ENCODE data around the gene MS4A18.

MS4A18 gene

DNA sequence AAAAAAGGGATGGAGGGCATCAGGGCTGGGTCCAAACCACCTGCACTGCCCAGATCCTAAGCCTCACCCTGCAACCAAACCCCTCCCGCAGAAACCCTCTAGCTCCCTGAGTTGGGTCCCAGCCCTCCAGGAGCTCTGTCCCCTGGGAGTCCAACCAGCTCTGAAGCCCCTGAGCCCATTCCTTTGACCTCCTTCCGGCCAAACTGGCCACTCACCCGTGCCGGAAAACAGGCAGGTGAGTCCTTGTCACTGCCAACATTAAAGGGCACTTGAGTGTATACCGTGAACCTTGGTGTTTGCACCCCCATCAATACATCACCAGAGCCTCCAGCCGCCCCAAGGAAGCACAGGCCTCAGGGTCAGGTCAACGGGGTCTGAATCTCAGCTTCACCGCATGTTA lies 43.7 kb downstream of the MS4A18 start:
- DNase-seq, result no peak

- DNase-seq, result no peak
These were observed 44.8 kb downstream of the MS4A18 start for GRCh38 chr11:60769273-60769672.

DNA sequence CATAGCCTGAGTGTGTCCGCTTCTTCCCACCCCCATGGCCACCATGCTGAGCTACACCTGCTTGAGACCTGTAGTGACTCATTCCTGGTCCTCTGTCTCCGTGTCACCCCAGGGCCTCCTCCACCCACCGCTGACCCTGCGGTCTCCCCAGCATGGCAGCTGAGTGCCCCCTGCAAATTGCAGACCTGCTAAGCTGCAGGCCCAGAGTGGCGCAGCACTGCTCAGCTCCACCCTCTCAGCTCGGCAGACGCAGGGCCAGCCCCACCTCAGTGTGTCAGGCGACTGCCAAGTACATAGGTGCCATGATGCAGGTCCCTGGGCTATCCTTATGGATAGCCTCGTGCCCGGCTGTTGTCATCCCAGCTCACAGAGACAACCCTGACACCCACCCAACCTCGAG lies 45.3 kb downstream of the MS4A18 start:
- no peak for DNase-seq

DNA sequence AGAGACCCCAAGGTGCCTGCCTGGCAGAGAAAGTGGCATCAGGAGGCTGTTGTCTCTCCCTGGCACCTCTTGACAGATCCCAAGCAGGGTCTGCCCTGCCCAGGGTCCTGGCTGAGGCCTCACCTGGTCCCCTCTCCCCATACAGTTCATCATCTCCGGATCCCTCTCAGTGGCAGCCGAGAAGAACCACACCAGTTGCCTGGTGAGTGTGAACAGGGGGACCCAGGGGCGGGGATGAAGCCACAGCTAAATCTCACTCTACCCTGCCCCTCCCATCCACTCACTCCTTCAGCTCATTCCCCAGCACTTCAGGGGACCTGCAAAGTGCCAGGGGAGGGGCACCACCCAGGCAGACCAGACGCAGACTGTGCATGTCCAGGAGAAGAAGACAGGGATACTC lies 46.6 kb downstream of the MS4A18 start:
- no peak for DNase-seq

DNA sequence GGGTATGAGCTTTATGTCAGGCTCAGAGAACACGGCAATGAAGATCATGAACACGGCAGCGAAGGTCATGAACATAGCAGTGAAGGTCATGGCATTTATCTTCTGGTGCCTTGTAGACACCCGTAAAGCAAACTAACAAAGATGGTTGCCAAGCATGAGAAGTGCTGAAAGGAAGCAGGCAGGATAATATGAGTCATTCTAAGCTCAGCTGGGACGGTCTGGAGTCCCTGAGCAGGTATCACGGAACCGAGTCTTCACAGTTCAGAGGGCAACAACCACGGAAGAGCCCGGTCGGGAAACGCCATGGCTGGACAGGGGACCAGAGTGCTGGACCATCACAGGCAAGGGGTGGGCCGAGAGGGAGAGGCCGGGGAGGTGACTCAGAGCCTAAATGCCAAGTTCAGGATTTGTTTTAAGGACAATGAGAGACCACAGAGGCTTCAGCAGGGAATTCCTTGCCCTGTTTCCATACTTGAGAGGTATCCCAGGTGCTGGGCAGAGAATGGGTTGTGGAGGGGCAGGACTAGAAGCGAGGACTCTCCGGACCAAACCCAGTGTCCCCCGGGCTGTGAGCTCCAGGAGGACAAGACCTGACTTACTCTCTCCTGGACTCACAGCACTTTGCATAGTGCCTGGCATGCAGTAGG lies 47.5 kb downstream of the MS4A18 start:
- no peak for DNase-seq

DNA sequence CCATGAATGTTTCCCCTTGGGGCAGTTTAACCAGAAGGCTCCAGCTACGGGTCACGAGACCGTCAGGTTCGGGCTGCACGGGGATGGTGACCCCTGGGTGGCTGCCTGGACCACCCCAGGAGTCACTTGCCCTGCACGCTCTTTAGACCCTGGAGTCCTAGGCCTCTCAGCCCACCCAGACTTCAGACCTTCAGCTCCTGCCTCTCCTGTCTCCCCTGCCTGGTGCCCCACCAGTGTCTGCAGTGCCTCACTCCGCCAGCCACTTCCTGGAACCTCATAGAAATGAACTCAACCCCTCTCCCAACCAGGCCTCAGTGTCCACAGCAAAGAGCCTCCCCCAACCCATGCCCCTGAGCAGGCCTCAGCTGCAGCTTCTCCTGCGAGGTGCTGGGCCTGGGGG lies 48.1 kb downstream of the MS4A18 start:
- no peak for DNase-seq

GRCh38 chr11:60774726-60775125 lies 50.2 kb downstream of the MS4A18 start:
- DNase-seq, result no peak

DNA sequence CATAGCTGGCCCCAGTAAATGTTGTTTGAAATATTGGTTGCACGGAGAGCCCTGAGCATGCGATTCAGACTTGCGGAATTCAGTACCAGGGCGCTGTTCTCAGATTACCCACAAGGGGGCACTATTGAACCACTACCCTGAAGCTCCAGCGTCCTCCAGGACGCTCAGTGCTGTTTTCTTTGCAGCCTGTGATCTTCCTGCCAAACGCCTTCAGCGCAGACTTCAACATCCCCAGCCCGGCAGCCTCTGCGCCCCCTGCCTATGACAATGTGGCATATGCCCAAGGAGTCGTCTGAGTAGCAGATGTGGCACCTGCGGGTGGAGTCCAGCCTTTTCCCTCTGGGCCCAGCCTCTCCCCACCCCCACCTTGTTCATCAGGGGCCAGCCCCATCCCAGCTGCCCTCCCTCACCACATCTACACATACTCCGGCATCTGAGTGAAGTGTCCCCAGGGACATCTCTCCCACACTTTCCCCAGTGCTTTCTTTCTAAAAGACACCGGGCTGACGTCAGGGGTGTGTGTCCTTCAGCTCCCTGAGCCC lies 51.0 kb downstream of the MS4A18 start:
- peak; percentile 84 for DNase-seq

DNA sequence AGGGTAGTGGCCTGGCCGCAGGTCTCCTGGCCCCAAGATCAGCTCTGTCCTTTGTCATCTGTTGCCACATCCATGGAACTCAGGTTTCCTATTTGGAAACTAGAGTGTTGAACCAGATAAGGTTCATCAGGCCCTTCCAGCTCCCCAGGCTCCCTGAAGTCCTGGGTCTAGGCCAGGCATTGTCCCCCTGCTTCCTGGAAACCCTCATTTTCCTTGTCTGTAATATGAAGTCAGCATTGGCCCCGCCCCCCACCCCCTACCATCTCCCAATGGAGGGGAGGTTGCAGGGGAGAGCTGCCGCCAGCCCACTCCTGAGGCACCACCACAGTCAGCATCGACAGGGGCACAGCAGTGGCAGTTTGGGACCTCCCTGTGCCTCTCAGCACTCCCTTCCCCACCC lies 51.6 kb downstream of the MS4A18 start:
- no peak for DNase-seq

- DNase-seq, result no peak
These were observed 52.6 kb downstream of the MS4A18 start for GRCh38 chr11:60777106-60777505.

GRCh38 chr11:60777572-60777971 lies 53.1 kb downstream of the MS4A18 start:
- no peak for DNase-seq

GRCh38 chr11:60780065-60780464 lies 55.5 kb downstream of the MS4A18 start:
- no peak for DNase-seq

- DNase-seq, result no peak
These were observed 56.3 kb downstream of the MS4A18 start for GRCh38 chr11:60780774-60781173.

GRCh38 chr11:60781286-60781980 lies 56.9 kb downstream of the MS4A18 start:
- DNase-seq, result no peak

- no peak for DNase-seq
These were observed 57.4 kb downstream of the MS4A18 start for GRCh38 chr11:60781981-60782316.

DNA sequence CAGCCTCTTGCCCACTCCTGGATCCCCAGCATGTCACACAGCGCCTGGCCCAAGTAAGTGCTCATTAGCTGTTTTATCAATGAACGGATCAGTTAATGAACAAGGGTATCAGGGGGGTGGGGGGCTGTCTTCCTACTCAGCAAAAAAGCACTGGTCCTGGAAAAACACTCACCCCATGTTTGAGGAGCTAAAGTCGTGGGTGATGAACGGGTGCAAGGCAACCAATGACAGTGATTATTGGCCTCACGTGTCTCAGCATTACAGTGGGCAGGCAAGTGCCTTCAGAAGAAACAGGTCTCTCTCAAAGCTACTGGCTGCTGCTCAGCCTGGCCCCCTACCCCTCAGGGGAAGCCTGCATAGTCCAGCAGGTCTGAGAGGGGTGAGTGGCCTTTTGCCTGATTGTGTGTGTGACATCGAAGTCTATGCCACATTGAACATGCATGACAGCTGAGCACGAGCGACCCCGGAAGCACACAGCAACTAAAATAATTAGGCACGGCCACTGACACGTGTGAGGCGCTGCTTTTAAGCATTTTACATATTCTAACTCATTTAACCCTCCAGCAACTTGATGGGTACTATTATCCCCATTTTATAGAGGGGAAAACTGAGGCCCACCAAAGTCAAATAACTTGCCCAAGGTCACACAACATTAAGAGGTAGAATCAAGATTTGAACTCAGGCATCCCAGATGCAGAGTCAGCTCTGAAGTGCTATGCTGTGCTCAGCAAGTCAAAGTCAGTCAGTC lies 58.0 kb downstream of the MS4A18 start:
- no peak for DNase-seq

DNA sequence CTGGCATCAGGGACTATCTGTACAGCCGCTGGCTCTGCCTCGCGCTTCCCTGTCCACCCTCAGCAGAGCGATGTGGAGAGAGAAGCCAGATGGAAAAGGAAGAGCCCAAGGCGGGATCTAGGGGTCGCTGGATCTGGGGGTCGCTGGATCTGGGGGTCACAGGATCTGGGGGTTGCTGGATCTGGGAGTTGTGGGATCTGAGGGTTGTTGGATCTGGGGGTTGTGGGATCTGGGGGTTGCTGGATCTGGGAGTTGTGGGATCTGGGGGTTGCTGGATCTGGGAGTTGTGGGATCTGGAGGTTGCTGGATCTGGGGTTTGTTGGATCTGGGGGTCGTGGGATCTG lies 58.6 kb downstream of the MS4A18 start:
- no peak for DNase-seq

- no peak for DNase-seq
These were observed 59.4 kb downstream of the MS4A18 start for GRCh38 chr11:60783911-60784310.

DNA sequence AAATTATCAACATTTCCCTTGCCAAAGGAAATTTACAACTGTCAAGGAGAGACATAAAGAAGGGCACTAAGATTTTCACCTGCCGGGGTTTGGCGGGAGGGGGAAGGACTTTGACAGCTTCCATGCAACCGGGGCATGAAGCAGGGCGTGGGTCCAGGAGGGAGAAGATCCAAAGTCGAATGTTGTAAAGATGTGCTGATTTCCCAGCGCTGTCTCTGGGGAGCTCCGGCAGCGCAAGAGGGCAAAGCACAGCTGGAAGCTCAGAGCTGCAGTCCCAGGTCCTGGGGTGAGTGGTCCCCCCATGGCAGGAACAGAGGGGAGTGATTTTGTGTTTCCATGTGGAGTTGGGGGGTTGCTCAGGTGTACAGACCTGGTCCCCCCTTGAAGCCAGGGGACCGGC lies 60.6 kb downstream of the MS4A18 start, which contains the start of gene MS4A10:
TSS of gene MS4A10 (plus strand) at position 198 of the 400 bp plus-strand sequence. CDS start 5,003 bp downstream, outside the sequence.
- no peak for DNase-seq

DNA sequence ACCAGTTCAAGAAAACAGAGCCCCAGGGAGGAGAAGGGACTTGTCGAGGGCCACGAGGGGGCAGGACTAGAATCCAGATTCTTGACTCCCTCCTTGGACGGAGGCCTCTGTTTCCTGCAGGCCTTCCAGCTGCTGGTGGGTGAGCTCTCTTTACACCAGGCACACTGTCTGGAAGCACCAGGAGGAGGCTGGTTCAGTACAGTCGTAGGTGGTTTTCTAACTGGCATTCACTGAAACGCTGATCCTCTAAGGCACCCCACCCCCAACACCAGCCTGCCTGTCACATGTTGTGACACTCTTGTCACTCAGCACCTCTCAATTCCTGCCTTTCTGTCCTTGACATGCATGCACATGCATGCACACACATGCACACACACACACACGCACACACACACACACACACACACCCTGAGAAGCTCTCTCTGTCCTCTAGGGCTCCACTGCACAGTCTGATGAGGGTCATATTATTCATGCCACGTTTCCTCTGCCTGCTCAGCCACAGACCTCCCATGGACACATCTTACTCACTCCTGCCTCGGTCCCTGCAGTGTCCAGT lies 61.4 kb downstream of the MS4A18 start:
- DNase-seq, result no peak

- DNase-seq, result no peak
These were observed 62.5 kb downstream of the MS4A18 start for GRCh38 chr11:60786811-60787567.

DNA sequence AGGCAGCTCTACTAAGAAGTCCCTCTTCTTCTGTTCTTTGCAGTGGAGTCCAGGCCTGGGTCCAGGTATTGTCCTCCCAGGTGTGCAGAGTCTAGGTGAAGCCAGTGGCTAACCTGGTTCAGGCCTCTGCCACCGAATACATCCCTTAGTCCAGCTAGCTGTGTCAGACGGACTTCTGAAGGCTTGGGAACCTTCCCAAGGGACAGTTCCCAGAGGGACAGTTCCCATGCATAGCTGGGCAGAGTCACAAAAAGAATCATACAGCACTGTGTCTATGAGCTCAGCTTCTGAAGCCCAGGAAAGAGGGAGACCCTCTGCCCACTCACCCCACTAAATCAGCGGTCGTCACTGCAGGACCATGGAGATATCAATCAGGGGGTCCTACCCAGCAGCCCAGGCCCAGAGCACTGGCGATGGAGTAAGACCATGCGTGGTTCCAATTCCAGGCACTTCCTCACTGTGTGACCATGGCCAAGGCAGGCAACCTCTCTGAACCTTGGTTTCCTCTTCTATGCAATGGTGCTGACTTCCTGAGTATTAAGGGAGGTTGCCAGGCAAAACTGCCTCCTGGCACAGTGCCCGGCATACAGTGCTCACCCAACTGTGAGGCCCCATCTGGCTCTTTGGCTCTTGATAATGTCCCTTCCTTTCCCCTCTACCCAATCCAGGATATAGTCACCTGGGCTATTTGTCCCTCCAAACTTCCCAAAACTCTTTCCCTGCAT lies 64.0 kb downstream of the MS4A18 start:
- DNase-seq, result no peak

Data from stimulated activated CD4-positive, alpha-beta T cell treated with anti-CD3 and anti-CD28 coated beads, Interleukin-1b, Interleukin-23, amount 100 ng/mL, for 48 hours (primary cell).